Measurements from ENCODE around the gene DROSHA. TPM values are rescaled to one million over a fixed set of nuclear protein-coding genes. Genes with fewer than 3 reads are reported as not detected.

The DROSHA gene
- total and polyA plus RNA-seq, 2 of the 8 experiments (the other 6 are each of a cell fraction or from before 2014, with no cell fraction given) = 65.9 to 122 TPM

DNA sequence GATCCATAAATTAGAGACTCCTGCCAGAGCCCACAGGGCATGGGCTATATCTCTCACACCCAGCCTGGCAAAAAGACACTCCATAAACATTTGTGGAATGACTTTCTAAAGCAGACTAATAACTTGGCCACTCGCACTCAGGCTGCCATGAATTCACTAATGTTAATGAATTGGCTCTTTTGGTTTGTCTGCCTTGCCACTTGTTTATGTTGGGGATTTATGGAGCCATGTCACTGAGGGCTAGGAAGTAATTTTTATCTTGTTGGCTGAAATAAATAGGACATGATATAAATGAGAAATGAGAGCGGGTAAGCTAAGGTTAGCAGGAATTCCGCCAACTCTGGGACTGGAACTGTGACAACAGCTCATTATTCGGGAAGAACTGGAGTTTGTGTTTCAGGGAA, 55.2 kb downstream of the DROSHA start:
- Histone ChIP-seq H3K4me1 (replicated peaks in 1 of 4; ENCODE audit: control insufficient read depth in 3 of 4, insufficient read depth in 4 of 4, low read length in 3 of 4) (no peaks in the 10 kb centered on the region), H3K9me3 (ENCODE audit: insufficient read depth in 2 of 2, low read depth in 1 of 2, low read length in 1 of 2) (no peaks in the 10 kb centered on the region), H2AFZ (ENCODE audit: low read length) (no peak overlapping the region), H2BK20ac (ENCODE audit: low read length) (no peak overlapping the region), H3K23me2 (ENCODE audit: low read depth, low read length) (no peaks in the 10 kb centered on the region), H3K4ac (replicated peaks; ENCODE audit: insufficient read length, low read depth, low read length) (no peak overlapping the region), H4K91ac (replicated peaks; ENCODE audit: insufficient read length, low read length) (no peak overlapping the region), H3K79me1 (ENCODE audit: low read depth, low read length) (peaks cover 2% of the 10 kb centered on the region; the same call in 1 of the 2 replicates), H2BK120ac (replicated peaks; ENCODE audit: low read depth, low read length) (no peak overlapping the region), H2BK12ac (ENCODE audit: low read depth, low read length) (no peak overlapping the region), H3K27ac (ENCODE audit: low read depth, low read length) (no peak overlapping the region), H3K79me2 (ENCODE audit: control insufficient read depth in 1 of 2, insufficient read depth in 2 of 2, low read length in 2 of 2) (no peaks in the 10 kb centered on the region), H3K36me3 (ENCODE audit: control insufficient read depth in 2 of 4, insufficient read depth in 4 of 4, low read length in 3 of 4) (peaks cover 0 to 5% (median 1%) of the 10 kb centered on the region in 4 experiments; a peak in 5 of 8 replicates), H3K9ac (replicated peaks in 1 of 4; ENCODE audit: extremely low read depth in 1 of 4, low read depth in 3 of 4, low read length in 3 of 4) (no peak overlapping the region), H2AK5ac (ENCODE audit: low read depth, low read length) (no peak overlapping the region), H3K14ac (ENCODE audit: insufficient read length) (no peak overlapping the region), H3K4me2 (ENCODE audit: insufficient read depth in 1 of 2, low read depth in 2 of 2, low read length in 2 of 2) (no peak overlapping the region), H2BK15ac (ENCODE audit: low read length) (no peak overlapping the region), H4K5ac (ENCODE audit: insufficient read length, low read depth, low read length) (no peak overlapping the region), H3K23ac (ENCODE audit: insufficient read length) (no peak overlapping the region), H4K20me1 (replicated peaks in 1 of 2; ENCODE audit: control insufficient read depth in 1 of 2, insufficient read depth in 2 of 2, low read length in 2 of 2) (no peaks in the 10 kb centered on the region), H4K8ac (ENCODE audit: extremely low read depth, insufficient read depth, low read length) (no peak overlapping the region), H3K18ac (ENCODE audit: extremely low read depth, low read length) (no peak overlapping the region), H2BK5ac (ENCODE audit: low read depth, low read length) (no peak overlapping the region), H3K56ac (replicated peaks; ENCODE audit: insufficient read length, low read depth, low read length) (no peak overlapping the region), H3K27me3 (replicated peaks in 1 of 4; ENCODE audit: control insufficient read depth in 3 of 4, extremely low read depth in 1 of 4, insufficient read depth in 3 of 4, low read length in 3 of 4) (no peaks in the 10 kb centered on the region), H3K4me3 (ENCODE audit: extremely low read depth in 1 of 4, insufficient read depth in 2 of 4, low read depth in 3 of 4, low read length in 4 of 4) (no peak overlapping the region)
- DNase-seq (ENCODE audit: low read depth in 1 of 2, low spot score in 2 of 2) (no peak), FAIRE-seq (no peak)
- 93% methylated on average over 4 of the region's 4 CpGs; no CpG with 5 or more reads in 1 of the 2 experiments for WGBS, 2 experiments (ENCODE audit: extremely low coverage in 1 of 2, insufficient coverage in 1 of 2, insufficient read length in 1 of 2, insufficient replicate concordance in 2 of 2, low coverage in 1 of 2, low lambda C conversion rate in 2 of 2, missing lambda C conversion rate in 1 of 2)
- TF ChIP-seq SIN3A (conservative IDR thresholded peaks at IDR 0.05 in 1 of 2, IDR thresholded peaks at IDR 0.05 in 1 of 2; ENCODE audit: low read depth in 1 of 2, low read length in 2 of 2) (no peak), HDAC2 (IDR thresholded peaks at IDR 0.05; ENCODE audit: borderline replicate concordance in 1 of 2, low read depth in 2 of 2, low read length in 2 of 2) (no peak), RFX5 (IDR thresholded peaks at IDR 0.05; ENCODE audit: borderline replicate concordance, low read depth, low read length) (no peak), SP4 (IDR thresholded peaks at IDR 0.05; ENCODE audit: low read length) (no peak), POLR2A (IDR thresholded peaks at IDR 0.05; ENCODE audit: control extremely low read depth in 1 of 2, low read depth in 2 of 2, low read length in 2 of 2) (no peak), CTBP2 (IDR thresholded peaks at IDR 0.05; ENCODE audit: borderline replicate concordance, insufficient read depth, insufficient read length, low read length) (no peak), KDM1A (IDR thresholded peaks at IDR 0.05; ENCODE audit: borderline replicate concordance, low read length) (no peak), CEBPB (IDR thresholded peaks at IDR 0.05; ENCODE audit: low read depth, low read length) (no peak), CBX5 (IDR thresholded peaks at IDR 0.05; ENCODE audit: low read depth, low read length) (no peak), ZNF274 (IDR thresholded peaks at IDR 0.05; ENCODE audit: borderline replicate concordance, extremely low read depth, low read length) (no peak)
- ChIA-PET POLR2A (ENCODE audit: partially characterized antibody) (no interaction called here), CTCF (ENCODE audit: partially characterized antibody) (no interaction called here)

Data from H1 (cell line).